ENCODE measurements around the gene CLEC2L. TPM values are rescaled to one million over a fixed set of nuclear protein-coding genes. Genes with fewer than 3 reads are reported as not detected.

Gene CLEC2L
- total RNA-seq, 2 donors from 2014 or later: not detected

- H3K9me3 Mint-ChIP-seq: no peaks in the 10 kb centered on the region
- no peak overlapping the region for H3K27ac Mint-ChIP-seq
- ATAC-seq (replicated peaks in 1 of 2) (no peak), DNase-seq (no peak)
- no peaks in the 10 kb centered on the region for H3K36me3 Mint-ChIP-seq (ENCODE audit: insufficient read depth in 2 of 2)
- H3K4me1 Mint-ChIP-seq (ENCODE audit: low read depth): peaks cover 7% of the 10 kb centered on the region
- H3K4me3 Mint-ChIP-seq: no peak overlapping the region
- no peaks in the 10 kb centered on the region for H3K27me3 Mint-ChIP-seq (ENCODE audit: low read depth)
These were observed 43.5 kb downstream of the CLEC2L start for GRCh38 chr7:139566736-139567646.

DNA sequence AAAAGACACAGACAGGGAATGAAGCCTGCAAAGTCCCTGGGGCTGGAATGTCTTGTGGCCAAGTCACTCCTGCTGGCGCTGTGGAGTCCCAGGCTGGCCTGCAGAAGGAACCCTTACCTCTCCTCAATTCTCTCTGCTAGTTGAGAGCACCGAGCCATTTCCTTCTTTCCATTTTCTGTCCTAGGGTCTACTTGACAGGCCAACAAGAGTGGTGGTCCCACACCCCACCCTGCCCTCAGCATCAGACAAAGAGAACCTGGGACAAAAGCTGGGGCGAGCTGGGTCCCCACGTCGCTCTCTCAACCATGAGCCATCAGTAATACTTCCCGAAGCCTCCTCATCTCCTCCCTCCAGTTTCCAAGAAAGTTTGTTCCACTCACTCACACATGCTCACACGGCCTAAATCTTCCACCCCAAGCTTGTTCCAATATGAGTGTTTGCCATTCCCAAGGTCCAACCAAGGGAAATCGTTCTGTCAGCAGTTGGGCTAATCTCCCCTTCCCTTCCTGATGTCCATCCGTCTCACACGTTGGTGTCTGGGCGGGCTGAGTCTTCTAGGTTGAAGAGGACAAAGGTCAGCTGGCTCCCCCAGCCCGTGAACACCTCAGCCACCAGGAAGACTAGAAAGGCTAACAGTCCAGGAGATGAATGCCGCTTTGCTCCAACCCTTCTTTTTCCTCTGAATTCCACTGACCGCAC is 44.3 kb downstream of the CLEC2L start:
- no peak for ATAC-seq (replicated peaks in 1 of 2)
- H3K27me3 Mint-ChIP-seq (ENCODE audit: low read depth): no peaks in the 10 kb centered on the region
- no peak overlapping the region for H3K27ac Mint-ChIP-seq
- H3K4me3 Mint-ChIP-seq: no peak overlapping the region
- H3K36me3 Mint-ChIP-seq (ENCODE audit: insufficient read depth in 2 of 2): no peaks in the 10 kb centered on the region
- DNase-seq: no peak
- H3K4me1 Mint-ChIP-seq (ENCODE audit: low read depth): peaks cover 7% of the 10 kb centered on the region
- no peaks in the 10 kb centered on the region for H3K9me3 Mint-ChIP-seq

DNA sequence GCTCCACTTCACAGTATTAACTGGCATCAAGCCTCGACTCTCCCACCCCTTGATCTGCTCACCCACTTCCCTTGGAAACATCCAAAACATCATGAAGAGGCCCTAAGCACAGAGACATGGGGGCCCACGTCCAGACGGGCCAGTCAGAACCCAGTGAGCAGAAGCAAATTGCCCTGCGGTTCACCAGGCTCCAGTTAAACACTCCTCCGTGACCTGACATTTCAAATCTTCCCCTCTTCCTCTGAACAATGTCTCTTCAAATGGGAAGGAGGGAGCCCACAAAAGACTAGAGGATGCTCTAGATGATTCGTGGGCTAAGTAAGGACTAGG is 44.8 kb downstream of the CLEC2L start:
- DNase-seq: no peak
- no peak for ATAC-seq (replicated peaks in 1 of 2)
- H3K4me1 Mint-ChIP-seq (ENCODE audit: low read depth): peaks cover 7% of the 10 kb centered on the region
- H3K36me3 Mint-ChIP-seq (ENCODE audit: insufficient read depth in 2 of 2): no peaks in the 10 kb centered on the region
- no peak overlapping the region for H3K4me3 Mint-ChIP-seq
- no peak overlapping the region for H3K27ac Mint-ChIP-seq
- no peaks in the 10 kb centered on the region for H3K9me3 Mint-ChIP-seq
- H3K27me3 Mint-ChIP-seq (ENCODE audit: low read depth): no peaks in the 10 kb centered on the region

DNA sequence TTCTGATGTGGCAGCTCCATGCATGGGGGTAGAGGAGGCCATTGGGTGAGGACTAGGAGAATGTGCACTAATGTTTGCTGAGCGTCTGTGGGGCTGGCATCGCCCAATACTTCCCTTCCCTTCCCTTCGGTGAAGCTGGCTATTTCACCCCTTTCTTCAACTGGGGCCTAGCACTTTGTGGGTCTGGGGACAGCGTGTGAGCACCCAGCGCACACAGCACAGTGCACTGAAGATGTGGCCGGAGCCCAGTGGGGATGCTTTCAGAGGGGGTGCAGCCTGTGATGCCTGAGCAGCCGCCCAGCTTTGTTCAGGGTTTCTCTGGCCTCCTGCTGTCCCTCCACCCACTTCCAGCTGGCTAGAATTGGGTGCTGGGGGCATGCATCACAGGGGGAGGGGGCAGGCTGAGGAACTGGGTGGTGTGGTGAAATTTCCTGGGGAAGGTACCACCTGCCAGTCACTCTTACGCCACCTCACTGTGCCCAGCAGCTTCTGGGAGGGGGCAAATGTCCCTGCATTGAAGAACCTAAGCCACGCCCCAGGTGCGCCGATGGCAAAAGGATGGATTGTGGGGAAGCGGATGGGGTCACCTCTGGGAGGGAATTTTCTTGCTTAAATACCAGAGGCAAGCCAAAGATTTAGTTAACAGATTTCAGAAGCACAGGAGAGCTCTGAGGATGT is 45.5 kb downstream of the CLEC2L start:
- no peak for DNase-seq
- ATAC-seq (replicated peaks in 1 of 2): no peak
- no peaks in the 10 kb centered on the region for H3K9me3 Mint-ChIP-seq
- no peak overlapping the region for H3K27ac Mint-ChIP-seq
- H3K4me1 Mint-ChIP-seq (ENCODE audit: low read depth): peaks cover 7% of the 10 kb centered on the region
- no peak overlapping the region for H3K4me3 Mint-ChIP-seq
- H3K36me3 Mint-ChIP-seq (ENCODE audit: insufficient read depth in 2 of 2): no peaks in the 10 kb centered on the region
- H3K27me3 Mint-ChIP-seq (ENCODE audit: low read depth): no peaks in the 10 kb centered on the region

DNA sequence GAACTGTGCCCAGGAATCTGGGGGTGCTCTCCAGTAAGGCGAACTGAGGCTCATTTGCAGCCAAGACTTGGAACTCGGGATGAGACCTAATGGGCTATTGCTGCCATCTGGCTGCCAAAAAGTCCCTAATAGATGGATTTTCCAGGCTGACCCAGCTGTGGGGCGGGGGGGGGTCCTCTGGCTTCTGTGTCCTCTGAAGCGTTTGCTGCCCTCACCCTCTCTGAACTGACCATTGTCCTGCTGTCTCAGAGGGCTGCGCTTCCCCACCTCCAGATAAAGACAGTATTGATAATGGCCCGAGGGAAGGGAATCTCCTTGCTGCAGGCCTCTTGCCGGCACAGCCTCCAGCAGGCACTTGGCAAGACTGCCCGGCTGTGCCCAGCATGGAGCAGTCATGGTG is 46.6 kb downstream of the CLEC2L start:
- H3K36me3 Mint-ChIP-seq (ENCODE audit: insufficient read depth in 2 of 2): no peaks in the 10 kb centered on the region
- H3K27me3 Mint-ChIP-seq (ENCODE audit: low read depth): no peaks in the 10 kb centered on the region
- DNase-seq (no peak), ATAC-seq (replicated peaks in 1 of 2) (no peak)
- no peaks in the 10 kb centered on the region for H3K9me3 Mint-ChIP-seq
- no peak overlapping the region for H3K27ac Mint-ChIP-seq
- H3K4me3 Mint-ChIP-seq: no peak overlapping the region
- peaks cover 7% of the 10 kb centered on the region for H3K4me1 Mint-ChIP-seq (ENCODE audit: low read depth)

GRCh38 chr7:139570626-139571025 is 47.1 kb downstream of the CLEC2L start:
- no peak for ATAC-seq (replicated peaks in 1 of 2)
- Mint-ChIP-seq H3K4me1 (ENCODE audit: low read depth) (peaks cover 7% of the 10 kb centered on the region), H3K9me3 (no peaks in the 10 kb centered on the region), H3K4me3 (no peak overlapping the region), H3K27ac (no peak overlapping the region), H3K36me3 (ENCODE audit: insufficient read depth in 2 of 2) (no peaks in the 10 kb centered on the region), H3K27me3 (ENCODE audit: low read depth) (no peaks in the 10 kb centered on the region)
- no peak for DNase-seq

- ATAC-seq (replicated peaks in 1 of 2): no peak
- H3K9me3 Mint-ChIP-seq: no peaks in the 10 kb centered on the region
- no peak for DNase-seq
- H3K27me3 Mint-ChIP-seq (ENCODE audit: low read depth): no peaks in the 10 kb centered on the region
- H3K36me3 Mint-ChIP-seq (ENCODE audit: insufficient read depth in 2 of 2): no peaks in the 10 kb centered on the region
- no peak overlapping the region for H3K4me3 Mint-ChIP-seq
- no peak overlapping the region for H3K27ac Mint-ChIP-seq
- peaks cover 4% of the 10 kb centered on the region for H3K4me1 Mint-ChIP-seq (ENCODE audit: low read depth)
These were observed 47.7 kb downstream of the CLEC2L start for GRCh38 chr7:139571190-139571589.

DNA sequence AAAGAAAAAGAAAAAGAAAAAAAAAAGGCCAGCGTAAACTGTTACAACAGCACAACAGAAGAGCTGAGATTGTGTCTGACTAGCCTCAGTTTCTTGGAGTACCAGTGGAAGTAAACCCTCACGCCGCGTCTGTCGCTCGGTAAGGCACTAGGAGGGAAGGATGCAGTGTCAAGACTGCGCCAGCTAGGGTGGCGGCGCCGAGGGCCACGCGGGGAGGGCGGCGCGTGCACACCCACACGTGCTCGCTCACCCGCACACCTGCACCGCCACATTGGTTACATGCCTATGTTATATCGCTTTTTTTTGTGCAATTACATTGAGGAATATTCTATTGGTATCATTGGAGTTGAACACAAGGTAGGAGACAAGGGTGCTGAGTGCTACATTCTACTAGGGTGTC is 48.2 kb downstream of the CLEC2L start:
- ATAC-seq (replicated peaks in 1 of 2) (no peak), DNase-seq (no peak)
- H3K27me3 Mint-ChIP-seq (ENCODE audit: low read depth): no peaks in the 10 kb centered on the region
- no peaks in the 10 kb centered on the region for H3K4me1 Mint-ChIP-seq (ENCODE audit: low read depth)
- no peak overlapping the region for H3K27ac Mint-ChIP-seq
- no peaks in the 10 kb centered on the region for H3K36me3 Mint-ChIP-seq (ENCODE audit: insufficient read depth in 2 of 2)
- H3K4me3 Mint-ChIP-seq: no peak overlapping the region
- no peaks in the 10 kb centered on the region for H3K9me3 Mint-ChIP-seq

DNA sequence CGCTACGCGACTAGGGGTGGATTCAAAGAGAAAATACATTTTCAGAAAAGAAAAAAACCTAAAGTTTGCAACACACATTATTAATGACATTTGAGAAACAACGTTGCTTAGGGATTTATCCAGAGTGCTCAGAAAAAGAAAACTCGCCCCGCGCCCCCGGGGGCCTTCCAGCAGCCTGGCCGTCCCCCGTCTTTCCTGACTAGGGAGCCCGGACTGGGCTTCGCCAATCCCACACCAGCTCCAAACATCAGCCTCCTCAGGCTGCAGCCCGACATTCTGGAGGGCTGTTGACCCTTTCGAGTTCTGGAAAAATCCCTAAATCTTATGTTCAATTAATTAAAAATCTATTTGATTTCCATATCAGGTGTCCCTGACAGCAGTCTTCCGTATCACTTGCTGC is 48.6 kb downstream of the CLEC2L start:
- ATAC-seq (replicated peaks in 1 of 2) (no peak), DNase-seq (no peak)
- no peak overlapping the region for H3K27ac Mint-ChIP-seq
- H3K27me3 Mint-ChIP-seq (ENCODE audit: low read depth): no peaks in the 10 kb centered on the region
- no peaks in the 10 kb centered on the region for H3K9me3 Mint-ChIP-seq
- no peak overlapping the region for H3K4me3 Mint-ChIP-seq
- H3K36me3 Mint-ChIP-seq (ENCODE audit: insufficient read depth in 2 of 2): no peaks in the 10 kb centered on the region
- no peaks in the 10 kb centered on the region for H3K4me1 Mint-ChIP-seq (ENCODE audit: low read depth)

DNA sequence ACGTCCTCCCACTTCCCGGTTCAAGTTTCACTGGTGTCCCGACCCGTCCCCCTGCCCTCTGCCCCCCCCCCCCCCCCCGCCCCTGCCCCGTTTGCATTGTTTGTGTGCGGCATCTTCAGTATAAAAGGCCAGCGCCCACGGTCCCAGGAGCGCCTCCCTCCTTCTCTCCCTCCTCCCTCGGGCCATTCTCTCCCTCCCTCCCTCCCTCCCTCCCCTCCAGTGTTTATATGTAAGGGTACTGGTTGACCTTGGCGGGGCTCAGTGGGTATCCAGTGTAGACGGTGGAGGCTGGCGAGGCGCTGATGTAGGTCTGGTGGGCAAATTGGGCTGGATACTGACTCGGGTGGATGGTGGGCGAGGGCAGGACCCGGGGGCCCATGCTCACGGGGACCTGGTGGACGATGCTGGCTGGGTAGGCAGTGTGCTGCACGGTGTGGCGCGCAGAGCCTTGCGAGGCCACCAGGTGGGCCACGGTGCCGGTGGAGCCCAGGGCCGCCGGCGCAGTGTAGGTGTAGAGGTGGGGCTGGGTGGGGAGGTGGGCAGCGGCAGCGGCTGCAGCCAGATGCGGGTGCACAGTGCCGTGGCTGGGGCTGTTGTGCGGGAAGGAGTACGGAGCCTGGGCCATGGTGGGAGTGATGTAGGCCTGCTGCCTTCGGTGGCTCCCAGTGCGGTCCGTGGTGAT is 49.4 kb downstream of the CLEC2L start:
- ATAC-seq (replicated peaks in 1 of 2): no peak

DNA sequence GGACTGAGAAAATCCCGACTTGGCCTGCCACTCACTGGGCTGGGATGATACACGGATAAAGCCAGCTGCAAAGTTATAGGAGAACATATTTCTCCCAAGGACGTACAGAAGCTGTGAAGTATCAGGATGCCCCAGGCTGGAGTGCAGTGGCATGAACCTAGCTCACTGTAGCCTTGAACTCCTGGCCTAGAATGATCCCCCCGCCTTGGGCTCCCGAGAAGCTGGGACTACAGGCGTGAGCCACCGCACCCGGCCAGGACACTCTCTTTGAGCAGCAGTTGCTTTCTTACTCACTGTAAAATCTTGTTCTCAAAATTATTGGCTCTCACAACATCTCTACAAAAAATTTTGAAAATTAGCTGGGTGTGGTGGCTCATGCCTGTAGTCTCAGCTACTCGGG is 50.4 kb downstream of the CLEC2L start:
- Mint-ChIP-seq H3K4me3 (no peak overlapping the region), H3K36me3 (ENCODE audit: insufficient read depth in 2 of 2) (no peaks in the 10 kb centered on the region), H3K9me3 (no peaks in the 10 kb centered on the region), H3K27ac (no peak overlapping the region), H3K27me3 (ENCODE audit: low read depth) (no peaks in the 10 kb centered on the region), H3K4me1 (ENCODE audit: low read depth) (no peaks in the 10 kb centered on the region)
- ATAC-seq (replicated peaks in 1 of 2): no peak
- DNase-seq: no peak

More for the DNA sequence above, 49.4 kb downstream of the CLEC2L start:
- no peak for DNase-seq
- no peak overlapping the region for H3K27ac Mint-ChIP-seq
- H3K27me3 Mint-ChIP-seq (ENCODE audit: low read depth): no peaks in the 10 kb centered on the region
- H3K4me1 Mint-ChIP-seq (ENCODE audit: low read depth): no peaks in the 10 kb centered on the region
- no peak overlapping the region for H3K4me3 Mint-ChIP-seq
- no peaks in the 10 kb centered on the region for H3K36me3 Mint-ChIP-seq (ENCODE audit: insufficient read depth in 2 of 2)
- no peaks in the 10 kb centered on the region for H3K9me3 Mint-ChIP-seq

- Mint-ChIP-seq H3K9me3 (no peaks in the 10 kb centered on the region), H3K4me1 (ENCODE audit: low read depth) (no peaks in the 10 kb centered on the region), H3K27ac (no peak overlapping the region), H3K27me3 (ENCODE audit: low read depth) (no peaks in the 10 kb centered on the region), H3K4me3 (no peak overlapping the region), H3K36me3 (ENCODE audit: insufficient read depth in 2 of 2) (no peaks in the 10 kb centered on the region)
- ATAC-seq (replicated peaks in 1 of 2): no peak
- no peak for DNase-seq
These were observed 51.3 kb downstream of the CLEC2L start for GRCh38 chr7:139574618-139575337.
